Measurements from ENCODE around the gene RTEL1. TPM values are rescaled to one million over a fixed set of nuclear protein-coding genes. Genes with fewer than 3 reads are reported as not detected.

Gene RTEL1
- total and polyA plus RNA-seq, 2 donors (not counting 1 experiment from before 2014, with no cell fraction given): 15.1 to 32.6 TPM

GRCh38 chr20:63610581-63611435 lies 47.3 kb upstream of the RTEL1 start:
- Histone ChIP-seq H4K20me1 (ENCODE audit: control insufficient read depth, insufficient read depth, low read length, poor library complexity, severe bottlenecking) (peaks cover 50% of the 10 kb centered on the region), H3K27me3 (replicated peaks in 1 of 4; ENCODE audit: control extremely low read depth in 1 of 4, control insufficient read depth in 3 of 4, insufficient read depth in 4 of 4, low read length in 3 of 4) (no peaks in the 10 kb centered on the region), H3K4me2 (replicated peaks; ENCODE audit: low read depth, low read length, poor library complexity, severe bottlenecking) (no peak overlapping the region), H3K79me2 (ENCODE audit: control insufficient read depth, insufficient read depth, low read length) (peaks cover 62% of the 10 kb centered on the region), H3K4me3 (ENCODE audit: control extremely low read depth in 1 of 5, extremely low read depth in 1 of 5, insufficient read depth in 1 of 5, low read depth in 2 of 5, low read length in 4 of 5) (no peak overlapping the region), H3K9me3 (ENCODE audit: control extremely low read depth in 1 of 3, control insufficient read depth in 2 of 3, insufficient read depth in 1 of 3, low read length in 2 of 3) (peaks cover 0 to 3% (median 0%) of the 10 kb centered on the region in 3 donors), H3K4me1 (ENCODE audit: control insufficient read depth in 2 of 2, insufficient read depth in 2 of 2, low read length in 2 of 2) (no peaks in the 10 kb centered on the region), H2AFZ (ENCODE audit: insufficient read depth, low read depth, low read length, poor library complexity, severe bottlenecking) (no peak overlapping the region), H3K27ac (ENCODE audit: low read length in 2 of 2) (no peak overlapping the region), H3K36me3 (replicated peaks in 1 of 2; ENCODE audit: control extremely low read depth in 1 of 2, control insufficient read depth in 1 of 2, extremely low read depth in 1 of 2, insufficient read depth in 2 of 2, low read length in 1 of 2) (peaks cover 0 to 15% of the 10 kb centered on the region in 2 experiments), H3K9ac (ENCODE audit: low read length) (no peak overlapping the region)
- H3K4me3 Mint-ChIP-seq: no peak overlapping the region
- ChIA-PET CTCF (interaction anchor here (1.5 kb wide), 1 partner anchor 32 kb away, joined by 5 read pairs; no protein-coding TSS in a partner anchor), POLR2A (interaction anchor here (1.1 kb wide), 1 partner anchor 27 kb away, joined by 3 read pairs; no protein-coding TSS in a partner anchor)
- no peaks in the 10 kb centered on the region for H3K9me3 Mint-ChIP-seq (ENCODE audit: insufficient read depth)
- no peak for ATAC-seq (ENCODE audit: low read depth)
- TF ChIP-seq CTCF (IDR thresholded peaks at IDR 0.05) (no peak), EZH2 (IDR thresholded peaks at IDR 0.05; ENCODE audit: borderline replicate concordance, insufficient read depth, low read depth, low read length, poor library complexity, severe bottlenecking) (no peak)
- intact Hi-C loops (cut with micrococcal nuclease): no loop called here
- peaks cover 4% of the 10 kb centered on the region for H3K4me1 Mint-ChIP-seq
- H3K27me3 Mint-ChIP-seq: no peaks in the 10 kb centered on the region
- WGBS (ENCODE audit: insufficient coverage): 95% methylated on average over 17 of the region's 17 CpGs
- no peak for DNase-seq
- no peak overlapping the region for H3K27ac Mint-ChIP-seq

- CTCF ChIA-PET: interaction anchor here (1.5 kb wide), 1 partner anchor 31 kb away, joined by 5 read pairs; no protein-coding TSS in a partner anchor
- WGBS (ENCODE audit: insufficient coverage): 98% methylated on average over 9 of the region's 10 CpGs
Measured at GRCh38 chr20:63611646-63612045, 46.5 kb upstream of the RTEL1 start.

More at GRCh38 chr20:63611646-63612045, 46.5 kb upstream of the RTEL1 start:
- no peak overlapping the region for H3K27ac Mint-ChIP-seq
- DNase-seq: no peak
- Histone ChIP-seq H3K4me3 (ENCODE audit: control extremely low read depth in 1 of 5, extremely low read depth in 1 of 5, insufficient read depth in 1 of 5, low read depth in 2 of 5, low read length in 4 of 5) (no peak overlapping the region), H3K9me3 (ENCODE audit: control extremely low read depth in 1 of 3, control insufficient read depth in 2 of 3, insufficient read depth in 1 of 3, low read length in 2 of 3) (peaks cover 0 to 3% (median 0%) of the 10 kb centered on the region in 3 donors), H4K20me1 (ENCODE audit: control insufficient read depth, insufficient read depth, low read length, poor library complexity, severe bottlenecking) (peaks cover 43% of the 10 kb centered on the region), H3K4me2 (replicated peaks; ENCODE audit: low read depth, low read length, poor library complexity, severe bottlenecking) (no peak overlapping the region), H3K9ac (ENCODE audit: low read length) (no peak overlapping the region), H3K27me3 (replicated peaks in 1 of 4; ENCODE audit: control extremely low read depth in 1 of 4, control insufficient read depth in 3 of 4, insufficient read depth in 4 of 4, low read length in 3 of 4) (no peaks in the 10 kb centered on the region), H3K27ac (ENCODE audit: low read length in 2 of 2) (no peak overlapping the region), H3K36me3 (replicated peaks in 1 of 2; ENCODE audit: control extremely low read depth in 1 of 2, control insufficient read depth in 1 of 2, extremely low read depth in 1 of 2, insufficient read depth in 2 of 2, low read length in 1 of 2) (peaks cover 0 to 18% of the 10 kb centered on the region in 2 experiments), H2AFZ (ENCODE audit: insufficient read depth, low read depth, low read length, poor library complexity, severe bottlenecking) (no peak overlapping the region), H3K79me2 (ENCODE audit: control insufficient read depth, insufficient read depth, low read length) (peaks cover 63% of the 10 kb centered on the region), H3K4me1 (ENCODE audit: control insufficient read depth in 2 of 2, insufficient read depth in 2 of 2, low read length in 2 of 2) (no peaks in the 10 kb centered on the region)
- TF ChIP-seq CTCF (IDR thresholded peaks at IDR 0.05) (no peak), EZH2 (IDR thresholded peaks at IDR 0.05; ENCODE audit: borderline replicate concordance, insufficient read depth, low read depth, low read length, poor library complexity, severe bottlenecking) (no peak)
- H3K27me3 Mint-ChIP-seq: no peaks in the 10 kb centered on the region
- ATAC-seq (ENCODE audit: low read depth): no peak
- H3K4me3 Mint-ChIP-seq: no peak overlapping the region
- peaks cover 3% of the 10 kb centered on the region for H3K4me1 Mint-ChIP-seq
- no peaks in the 10 kb centered on the region for H3K9me3 Mint-ChIP-seq (ENCODE audit: insufficient read depth)
- intact Hi-C loops (cut with micrococcal nuclease): no loop called here
- POLR2A ChIA-PET: interaction anchor here (1.1 kb wide), 1 partner anchor 26 kb away, joined by 3 read pairs; no protein-coding TSS in a partner anchor
